GM18873 (cell line): Measurements from ENCODE around the gene ATXN7L1.
"Not testable (repeated sequence)": the region's sequence is repeated elsewhere in the genome, so short reads cannot be mapped to it uniquely, and the experiment has no call there.

Experiments used
- ATAC-seq: cut with Tn5 transposase; IDR thresholded peaks from one replicate; pipeline ENCODE4 v1.9.1; 2021; ENCODE audit warnings: mild to moderate bottlenecking, moderate library complexity, moderate number of reproducible peaks; ENCODE audit not compliant: unreplicated experiment, low FRiP score

The ATXN7L1 gene

GRCh38 chr7:105713488-105714465, 162.6 kb downstream of the ATXN7L1 start:
- no peak for ATAC-seq

- no peak for ATAC-seq
Measured at GRCh38 chr7:105712877-105713276, 163.5 kb downstream of the ATXN7L1 start.

GRCh38 chr7:105711726-105712402, 164.5 kb downstream of the ATXN7L1 start:
- ATAC-seq = no peak

GRCh38 chr7:105710720-105711119, 165.7 kb downstream of the ATXN7L1 start:
- ATAC-seq = not testable (repeated sequence)

GRCh38 chr7:105708763-105709080, 167.7 kb downstream of the ATXN7L1 start:
- no peak for ATAC-seq

- ATAC-seq = no peak
Measured at GRCh38 chr7:105707967-105708762, 168.2 kb downstream of the ATXN7L1 start.

- no peak for ATAC-seq
Measured at GRCh38 chr7:105707381-105707780, 169.0 kb downstream of the ATXN7L1 start.

- no peak for ATAC-seq
Measured at GRCh38 chr7:105705427-105705826, 171.0 kb downstream of the ATXN7L1 start.

- ATAC-seq = no peak
Measured at GRCh38 chr7:105703207-105703930, 173.0 kb downstream of the ATXN7L1 start.

GRCh38 chr7:105699568-105700236, 176.7 kb downstream of the ATXN7L1 start:
- ATAC-seq = no peak

GRCh38 chr7:105698531-105698930, 177.9 kb downstream of the ATXN7L1 start:
- ATAC-seq = no peak

- no peak for ATAC-seq
Measured at GRCh38 chr7:105697753-105698152, 178.6 kb downstream of the ATXN7L1 start.

- not testable (repeated sequence) for ATAC-seq
Measured at GRCh38 chr7:105697169-105697568, 179.2 kb downstream of the ATXN7L1 start.

GRCh38 chr7:105693576-105693975, 182.8 kb downstream of the ATXN7L1 start:
- no peak for ATAC-seq

- peak; percentile 46 for ATAC-seq
Measured at GRCh38 chr7:105691680-105692564, 184.5 kb downstream of the ATXN7L1 start.

GRCh38 chr7:105691082-105691679, 185.2 kb downstream of the ATXN7L1 start:
- peak; percentile 44 for ATAC-seq

- no peak for ATAC-seq
Measured at GRCh38 chr7:105690325-105690945, 186.0 kb downstream of the ATXN7L1 start.
